GM19351 (cell line): ENCODE measurements around the gene NFATC2.
A peak's percentile ranks its signal among the peaks of the same experiment; 100 is the strongest.

Source experiments
- ATAC-seq: cut with Tn5 transposase; IDR thresholded peaks from one replicate; pipeline ENCODE4 v1.9.1; 2021; ENCODE audit warnings: mild to moderate bottlenecking, moderate library complexity; ENCODE audit not compliant: unreplicated experiment

Gene NFATC2

DNA sequence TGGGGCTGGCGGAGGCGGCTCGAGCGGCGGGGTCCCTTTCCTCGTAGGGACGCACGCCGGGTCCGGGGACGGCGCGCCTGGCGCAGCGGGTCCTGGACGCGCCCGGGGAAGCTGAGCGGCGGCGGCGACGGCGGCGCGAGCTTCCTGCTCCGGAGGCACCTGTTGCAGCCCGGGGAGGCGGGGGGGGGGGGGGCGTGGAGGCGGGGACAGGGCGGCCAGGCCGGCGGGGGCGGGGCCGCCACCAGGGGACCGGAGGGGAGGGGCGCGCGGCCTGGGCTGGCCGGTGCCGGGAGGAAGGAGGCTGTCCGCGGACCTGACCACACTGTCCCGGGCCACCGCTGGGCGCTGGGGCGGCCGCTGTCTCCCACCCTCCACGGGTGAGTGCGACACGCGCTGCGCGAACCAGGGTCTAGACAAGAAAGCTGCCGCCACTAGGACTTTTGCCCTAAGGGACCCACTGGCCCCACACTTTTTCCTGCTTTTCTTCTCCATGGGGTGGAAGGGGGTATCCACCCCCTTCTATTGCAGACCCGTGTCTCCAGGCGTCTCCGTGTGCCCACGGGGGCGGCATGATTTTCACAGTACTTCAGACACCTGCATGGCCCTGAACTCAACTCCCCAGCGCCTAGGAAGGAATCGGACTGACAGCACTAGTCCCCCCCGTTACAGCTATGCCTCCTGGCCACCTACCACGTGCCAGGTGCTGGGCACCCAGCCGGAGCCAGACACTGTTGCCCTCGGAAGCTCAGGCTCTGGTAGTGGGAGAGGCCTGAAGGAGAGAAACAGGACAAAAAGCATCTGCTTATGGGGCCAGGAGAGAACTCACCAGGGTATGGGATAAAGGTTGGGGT is at the start of gene NFATC2:
Gene NFATC2, minus strand, starts transcription at position 149 of the 851 bp plus-strand sequence. CDS start 220 bp downstream, outside the sequence.
- peak; percentile 48 for ATAC-seq

DNA sequence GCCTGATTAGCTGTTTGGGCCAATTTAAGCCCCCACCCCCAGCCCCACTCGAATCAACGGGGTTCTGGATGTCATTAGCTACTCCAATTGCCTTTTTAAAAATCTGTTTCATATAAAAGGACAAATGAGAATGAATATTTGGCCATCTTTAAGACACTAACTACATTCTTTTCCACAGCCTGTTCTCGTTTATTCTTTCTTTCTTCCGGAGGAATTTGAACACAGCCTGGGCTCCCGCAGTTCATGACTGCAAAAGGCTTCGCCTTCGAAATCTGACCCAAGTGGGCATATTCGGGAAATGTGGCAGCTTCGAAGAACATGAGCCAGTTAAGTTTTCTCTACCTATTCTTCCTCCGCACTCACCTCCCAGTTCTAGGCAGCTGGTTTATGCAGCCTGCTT is 49.4 kb upstream of the NFATC2 start:
- no peak for ATAC-seq

- ATAC-seq, result no peak
These were observed 46.2 kb upstream of the NFATC2 start for GRCh38 chr20:51588762-51589161.

DNA sequence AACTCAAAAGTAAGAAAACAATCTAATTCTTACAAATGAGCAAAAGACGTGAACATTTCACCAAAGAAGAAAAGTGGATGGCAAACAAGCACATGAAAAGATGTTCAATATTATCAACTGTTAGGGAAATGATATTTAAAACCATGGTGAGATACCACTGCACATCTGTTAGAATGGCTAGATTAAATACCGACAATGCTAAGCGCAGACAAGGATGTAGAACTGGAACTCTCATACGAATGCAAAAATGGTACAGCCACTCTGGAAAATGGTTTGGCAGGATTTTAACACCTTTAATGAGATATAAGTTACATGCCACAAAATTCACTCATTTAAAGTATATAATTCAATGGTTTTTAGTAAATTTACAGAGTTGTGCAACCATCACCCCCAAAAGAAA is 44.6 kb upstream of the NFATC2 start:
- no peak for ATAC-seq

DNA sequence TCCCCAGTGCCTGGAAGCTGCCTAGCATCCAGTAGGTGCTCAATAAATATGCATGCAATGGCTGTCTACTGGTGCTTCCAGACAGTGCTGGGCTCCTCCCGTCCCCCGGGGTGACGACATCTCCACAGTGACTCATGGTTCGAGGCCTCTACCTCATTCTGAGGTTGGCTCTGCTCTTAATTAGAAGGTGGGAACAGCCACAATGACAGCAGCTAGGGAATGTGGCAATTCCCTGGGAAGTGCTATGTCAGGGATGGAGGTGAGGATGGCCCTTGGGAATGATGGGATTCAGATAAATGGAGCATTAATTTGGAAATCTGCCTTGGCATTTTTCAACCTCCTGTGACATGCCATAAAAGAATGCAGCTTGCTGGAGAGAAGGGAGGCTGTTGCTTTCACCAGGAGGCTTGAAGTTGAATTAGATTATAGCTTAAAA is 43.5 kb upstream of the NFATC2 start:
- ATAC-seq, result no peak

DNA sequence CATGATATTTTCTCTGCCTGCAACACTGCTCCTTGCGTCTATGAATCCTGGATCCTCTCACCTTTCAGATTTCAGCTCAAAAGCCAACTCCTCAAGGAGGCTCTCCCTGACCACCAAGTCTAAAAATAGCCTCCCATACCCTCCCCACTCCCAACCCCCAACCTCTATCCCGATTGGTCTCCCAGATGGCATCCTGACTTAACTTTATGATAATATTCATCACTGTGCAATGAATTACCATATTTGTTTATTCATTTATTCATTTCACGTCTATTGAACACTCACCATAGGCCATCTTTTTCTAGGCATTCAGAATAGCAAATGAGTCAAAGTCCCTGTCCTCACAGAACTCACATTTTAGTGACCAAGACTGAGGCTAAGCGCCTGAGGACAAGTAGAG is 42.6 kb upstream of the NFATC2 start:
- ATAC-seq, result no peak

DNA sequence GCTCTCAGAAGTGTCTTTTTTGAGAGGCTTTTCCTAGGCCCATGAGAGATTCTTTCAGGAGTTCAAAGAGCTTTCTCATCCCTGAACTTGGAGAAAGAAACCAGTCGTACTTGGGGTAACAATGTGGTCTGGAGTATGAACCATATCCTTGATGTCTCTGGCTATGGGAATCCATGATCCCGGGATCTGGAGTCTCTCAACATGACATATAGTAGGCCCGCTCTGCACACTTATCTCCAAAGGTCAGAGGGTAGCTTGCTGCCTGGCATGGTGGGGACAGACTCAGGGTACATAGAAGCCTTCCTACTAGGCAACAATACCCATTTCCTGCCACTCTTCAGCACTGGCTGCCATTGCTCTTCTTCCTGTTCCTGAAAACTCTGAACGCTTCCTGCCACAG is 42.2 kb upstream of the NFATC2 start:
- ATAC-seq, result no peak

DNA sequence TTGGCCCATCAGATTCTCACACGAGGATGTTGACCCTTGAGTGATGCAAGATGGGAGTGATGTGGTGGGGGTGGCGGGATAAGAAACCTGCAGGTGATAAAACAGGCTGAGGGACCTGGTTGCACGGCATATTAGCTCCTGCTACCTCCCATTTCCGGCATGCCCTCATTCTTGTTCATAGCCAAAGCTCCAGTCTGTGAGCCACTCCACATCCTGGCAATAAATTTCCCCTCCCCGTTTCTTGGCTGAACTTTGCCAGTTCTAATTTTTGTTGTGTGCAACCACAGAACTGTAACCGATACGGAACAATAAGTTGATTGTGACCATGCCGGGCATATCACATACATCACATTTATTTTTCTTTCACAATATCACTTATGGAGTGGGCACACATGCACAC is 41.6 kb upstream of the NFATC2 start:
- ATAC-seq, result no peak

DNA sequence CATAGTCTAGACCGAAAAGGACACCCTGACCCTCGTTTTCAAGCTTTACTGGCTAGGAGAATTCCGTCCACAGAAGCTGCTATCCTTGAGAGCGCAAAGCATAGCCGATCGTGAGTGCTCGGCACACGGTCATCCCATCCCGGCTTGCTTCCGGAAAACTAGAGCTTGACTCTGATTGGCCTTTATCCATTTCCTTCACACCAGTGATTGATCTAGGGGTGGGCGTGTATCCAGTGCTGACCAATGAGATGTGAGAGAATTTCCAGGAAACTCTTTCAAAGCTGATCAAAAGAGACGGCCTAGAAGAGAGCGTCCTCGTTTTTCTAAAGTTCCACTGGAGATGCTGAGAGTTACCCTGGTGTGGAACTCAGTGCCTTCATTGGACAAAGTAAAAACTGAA is 41.0 kb upstream of the NFATC2 start:
- no peak for ATAC-seq

DNA sequence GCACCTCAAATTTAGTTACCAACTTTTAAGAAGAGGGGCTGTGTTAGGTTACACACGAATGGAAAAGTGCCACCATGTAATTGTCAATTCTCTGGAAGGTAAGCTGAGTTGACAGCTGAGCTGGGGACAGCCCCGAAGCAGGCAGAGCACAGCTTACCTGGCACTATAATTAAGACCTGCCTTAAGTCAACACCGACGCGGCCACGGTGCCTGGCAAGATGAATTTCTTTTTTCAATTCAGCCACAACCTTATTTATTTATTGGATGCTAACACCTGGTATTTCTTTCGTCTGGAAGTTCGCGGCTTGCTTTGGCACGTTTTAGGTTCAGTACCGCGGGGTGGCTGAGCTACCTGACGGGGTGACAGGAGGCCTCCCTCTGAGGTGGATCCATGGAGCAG is 40.6 kb upstream of the NFATC2 start:
- no peak for ATAC-seq

DNA sequence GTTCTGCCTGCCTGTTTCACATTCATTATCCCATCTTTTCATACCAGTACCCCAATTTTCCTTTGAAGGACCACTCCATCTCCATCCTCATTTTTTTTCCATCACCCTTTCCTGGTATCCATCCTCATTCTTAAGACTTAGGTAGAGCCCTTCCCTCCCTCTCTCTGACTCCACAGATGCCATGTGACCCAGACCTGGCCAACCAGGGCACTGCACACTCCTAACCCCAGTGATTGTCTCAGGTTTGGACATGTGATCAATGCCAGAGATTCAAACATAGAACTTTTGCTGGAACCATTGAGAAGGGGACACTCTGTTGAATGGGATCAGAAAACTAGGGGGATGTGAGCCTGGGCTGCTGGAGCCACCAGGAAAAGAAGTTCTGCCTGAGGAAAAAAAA is 39.1 kb upstream of the NFATC2 start:
- ATAC-seq, result no peak

- ATAC-seq, result no peak
These were observed 36.6 kb upstream of the NFATC2 start for GRCh38 chr20:51579137-51579536.

DNA sequence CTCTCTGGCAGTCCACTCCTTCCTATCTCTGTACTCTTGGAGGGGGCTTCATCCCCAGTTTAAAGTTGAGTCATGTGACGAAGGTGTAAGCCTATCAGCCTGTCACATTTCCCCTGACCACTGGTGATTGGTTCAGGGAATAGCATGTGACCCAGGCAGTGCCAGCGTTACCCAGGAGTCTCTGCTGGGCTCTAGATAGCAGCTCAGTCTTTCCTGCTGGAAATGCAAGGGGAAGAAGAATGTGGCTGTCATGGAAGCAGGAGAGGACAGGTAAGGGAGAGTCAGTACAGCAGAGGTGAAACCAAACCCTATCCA is 35.6 kb upstream of the NFATC2 start:
- ATAC-seq, result no peak

- no peak for ATAC-seq
These were observed 35.1 kb upstream of the NFATC2 start for GRCh38 chr20:51577432-51578144.

DNA sequence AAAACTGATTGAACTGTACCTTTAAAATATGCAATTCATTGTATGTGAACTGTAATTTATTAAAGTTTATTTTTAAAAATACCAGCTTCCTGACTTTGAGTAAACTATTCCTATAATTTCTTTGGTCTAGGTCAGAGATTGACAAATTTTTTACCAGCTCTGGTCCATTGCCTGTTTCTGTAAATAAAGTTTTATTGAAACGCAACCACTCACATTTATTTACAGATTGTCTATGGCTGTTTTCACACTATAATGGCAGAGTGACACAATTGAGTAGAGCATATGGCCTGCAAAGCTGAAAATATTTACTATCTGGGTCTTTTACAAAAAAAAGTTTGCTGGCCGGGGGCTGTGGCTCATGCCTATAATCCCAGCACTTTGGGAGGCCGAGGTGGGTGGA is 33.0 kb upstream of the NFATC2 start:
- ATAC-seq, result no peak

DNA sequence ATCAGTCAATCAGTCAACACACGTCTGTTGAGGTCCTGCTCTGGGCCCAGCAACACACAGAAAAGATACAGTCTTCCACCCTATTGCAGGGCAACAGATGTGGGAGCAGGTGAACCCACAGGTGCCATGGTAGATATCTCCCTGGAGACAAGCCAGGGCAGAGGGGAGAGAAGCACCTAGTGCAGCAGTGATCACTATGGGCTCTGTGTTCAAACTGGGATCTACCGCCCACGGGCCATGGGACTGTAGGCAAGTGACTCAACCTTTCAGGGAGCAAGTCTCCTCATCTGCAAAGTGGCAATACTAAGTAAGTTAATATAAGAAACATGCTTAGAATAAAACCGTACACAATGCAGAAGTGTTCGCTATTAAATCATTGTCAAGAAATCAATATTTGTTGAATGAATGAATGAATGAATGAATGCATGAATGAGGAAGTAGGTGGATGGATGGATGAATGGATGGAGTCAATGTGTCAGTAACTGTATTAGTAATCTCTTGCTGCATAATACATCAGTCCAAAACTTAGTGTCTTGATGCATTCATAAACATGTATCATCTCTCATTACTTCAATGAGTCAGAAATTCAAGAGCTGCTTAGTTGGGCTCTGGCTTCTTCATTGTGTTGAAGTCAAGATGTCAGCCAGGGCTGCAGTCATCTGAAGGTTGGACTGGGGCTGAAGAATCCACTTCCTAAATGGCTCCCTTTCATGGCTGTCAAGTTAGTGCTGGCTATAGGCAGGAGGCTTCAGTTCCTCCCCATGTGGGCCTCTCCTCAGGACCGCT is 31.9 kb upstream of the NFATC2 start:
- no peak for ATAC-seq

DNA sequence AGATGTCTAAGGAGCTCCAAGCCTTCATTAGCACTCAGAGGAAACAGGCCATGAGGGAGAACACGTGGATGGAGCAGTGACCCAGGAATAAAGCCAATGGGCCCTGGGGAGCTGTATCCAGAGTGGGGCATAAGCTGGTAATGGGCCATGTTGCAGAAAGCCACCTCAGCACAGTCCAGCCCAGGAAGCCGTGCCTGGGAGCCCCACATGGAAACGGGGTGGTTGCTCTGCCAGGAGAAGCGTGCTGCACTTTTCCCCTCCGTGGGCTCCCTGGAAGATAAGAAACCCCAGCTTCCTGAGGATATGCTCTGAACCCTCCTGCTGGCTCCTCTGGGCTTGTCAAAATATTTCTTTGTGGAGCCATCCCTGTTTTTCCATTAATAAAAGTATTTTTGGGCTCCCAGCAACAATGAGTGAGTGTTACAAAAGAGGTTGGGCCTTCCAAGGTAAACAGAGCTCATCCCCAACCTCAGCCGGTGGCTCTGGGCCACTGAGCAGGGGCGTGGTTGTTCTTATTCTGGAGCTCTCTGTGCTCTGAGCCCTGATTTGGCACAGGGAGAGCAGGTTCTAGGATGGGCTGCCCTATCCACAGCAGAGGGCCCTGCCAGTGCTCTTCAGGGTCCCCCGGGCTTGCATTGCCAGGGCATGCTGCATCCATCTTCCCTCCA is 31.2 kb upstream of the NFATC2 start:
- ATAC-seq, result no peak

GRCh38 chr20:51571460-51571794 is 28.9 kb upstream of the NFATC2 start:
- ATAC-seq, result no peak

GRCh38 chr20:51570739-51571459 is 28.4 kb upstream of the NFATC2 start:
- ATAC-seq, result no peak
